Measurements from ENCODE around the gene SEPTIN10.

Gene SEPTIN10

DNA sequence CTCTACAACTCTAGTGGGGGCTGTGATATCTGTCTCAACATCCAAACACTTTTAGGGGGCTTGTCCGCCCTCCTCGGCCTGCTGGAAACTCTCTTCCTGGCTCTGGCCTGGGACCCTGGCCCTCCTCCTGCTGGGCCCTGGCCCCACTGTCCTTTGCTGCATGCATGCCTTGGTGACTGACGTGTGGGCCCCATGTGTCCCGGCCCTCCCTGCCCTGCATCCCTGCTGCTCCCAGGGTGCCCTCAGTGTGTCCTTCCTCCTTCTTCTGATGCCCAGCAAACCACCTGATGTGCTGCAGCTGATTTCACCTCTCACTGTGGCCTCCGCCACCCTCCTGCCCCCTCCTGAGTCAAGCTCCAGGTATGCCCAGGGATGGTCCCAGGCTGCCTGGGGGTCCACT is 101.7 kb downstream of the SEPTIN10 start:
- no peaks in the 10 kb centered on the region for H3K36me3 ChIP-seq (ENCODE audit: control insufficient read depth, low read depth, low read length)
- H3K9me3 ChIP-seq (ENCODE audit: control insufficient read depth, low read depth, low read length): no peaks in the 10 kb centered on the region
- no peaks in the 10 kb centered on the region for H3K4me1 ChIP-seq (ENCODE audit: control insufficient read depth, low read depth, low read length)
- no peak overlapping the region for H3K27ac ChIP-seq (ENCODE audit: low read length)
- no peak overlapping the region for H3K9ac ChIP-seq (ENCODE audit: low read length)
- no peak overlapping the region for H3K4me3 ChIP-seq (ENCODE audit: low read length)
- no peaks in the 10 kb centered on the region for H3K27me3 ChIP-seq (ENCODE audit: control insufficient read depth, insufficient read depth, low read length)

GRCh38 chr2:109511168-109511567 is 102.6 kb downstream of the SEPTIN10 start:
- Histone ChIP-seq H3K9ac (ENCODE audit: low read length) (no peak overlapping the region), H3K27ac (ENCODE audit: low read length) (no peak overlapping the region), H3K4me1 (ENCODE audit: control insufficient read depth, low read depth, low read length) (no peaks in the 10 kb centered on the region)

GRCh38 chr2:109510136-109511028 is 103.4 kb downstream of the SEPTIN10 start:
- no peaks in the 10 kb centered on the region for H3K27me3 ChIP-seq (ENCODE audit: control insufficient read depth, insufficient read depth, low read length)
- no peaks in the 10 kb centered on the region for H3K9me3 ChIP-seq (ENCODE audit: control insufficient read depth, low read depth, low read length)
- no peak overlapping the region for H3K4me3 ChIP-seq (ENCODE audit: low read length)
- H3K36me3 ChIP-seq (ENCODE audit: control insufficient read depth, low read depth, low read length): no peaks in the 10 kb centered on the region
- no peak overlapping the region for H3K9ac ChIP-seq (ENCODE audit: low read length)
- no peaks in the 10 kb centered on the region for H3K4me1 ChIP-seq (ENCODE audit: control insufficient read depth, low read depth, low read length)
- no peak overlapping the region for H3K27ac ChIP-seq (ENCODE audit: low read length)

More at GRCh38 chr2:109511168-109511567, 102.6 kb downstream of the SEPTIN10 start:
- Histone ChIP-seq H3K4me3 (ENCODE audit: low read length) (no peak overlapping the region), H3K9me3 (ENCODE audit: control insufficient read depth, low read depth, low read length) (no peaks in the 10 kb centered on the region), H3K27me3 (ENCODE audit: control insufficient read depth, insufficient read depth, low read length) (no peaks in the 10 kb centered on the region), H3K36me3 (ENCODE audit: control insufficient read depth, low read depth, low read length) (no peaks in the 10 kb centered on the region)

- no peaks in the 10 kb centered on the region for H3K36me3 ChIP-seq (ENCODE audit: control insufficient read depth, low read depth, low read length)
- H3K9ac ChIP-seq (ENCODE audit: low read length): no peak overlapping the region
- H3K27me3 ChIP-seq (ENCODE audit: control insufficient read depth, insufficient read depth, low read length): no peaks in the 10 kb centered on the region
- no peaks in the 10 kb centered on the region for H3K4me1 ChIP-seq (ENCODE audit: control insufficient read depth, low read depth, low read length)
- no peak overlapping the region for H3K27ac ChIP-seq (ENCODE audit: low read length)
- no peak overlapping the region for H3K4me3 ChIP-seq (ENCODE audit: low read length)
- H3K9me3 ChIP-seq (ENCODE audit: control insufficient read depth, low read depth, low read length): no peaks in the 10 kb centered on the region
These were observed 105.2 kb downstream of the SEPTIN10 start for GRCh38 chr2:109508556-109508955.

DNA sequence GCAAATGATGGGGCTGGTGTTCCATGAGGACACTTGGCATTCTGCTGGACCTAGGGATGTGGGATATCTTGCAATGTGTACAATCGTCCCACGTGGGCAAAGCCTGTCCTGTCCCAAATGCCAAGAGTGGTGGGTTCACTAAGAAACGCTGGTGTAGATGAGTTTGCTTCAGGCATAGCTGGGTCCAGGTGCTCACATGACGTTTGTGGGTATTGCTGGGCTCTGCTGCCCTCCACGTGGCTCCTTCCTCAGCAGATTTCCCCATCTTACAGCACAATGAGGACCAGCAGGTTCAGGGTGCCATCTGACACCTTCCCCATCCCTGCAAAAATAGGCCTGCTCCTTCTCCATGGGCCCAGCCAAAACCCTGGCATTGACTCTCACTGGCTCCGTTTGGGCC is 105.9 kb downstream of the SEPTIN10 start:
- H3K27me3 ChIP-seq (ENCODE audit: control insufficient read depth, insufficient read depth, low read length): no peaks in the 10 kb centered on the region
- H3K9ac ChIP-seq (ENCODE audit: low read length): no peak overlapping the region
- H3K36me3 ChIP-seq (ENCODE audit: control insufficient read depth, low read depth, low read length): no peaks in the 10 kb centered on the region
- H3K9me3 ChIP-seq (ENCODE audit: control insufficient read depth, low read depth, low read length): no peaks in the 10 kb centered on the region
- H3K4me3 ChIP-seq (ENCODE audit: low read length): no peak overlapping the region
- no peaks in the 10 kb centered on the region for H3K4me1 ChIP-seq (ENCODE audit: control insufficient read depth, low read depth, low read length)
- no peak overlapping the region for H3K27ac ChIP-seq (ENCODE audit: low read length)

GRCh38 chr2:109507217-109507616 is 106.5 kb downstream of the SEPTIN10 start:
- H3K9ac ChIP-seq (ENCODE audit: low read length): no peak overlapping the region
- H3K4me1 ChIP-seq (ENCODE audit: control insufficient read depth, low read depth, low read length): no peaks in the 10 kb centered on the region
- no peaks in the 10 kb centered on the region for H3K36me3 ChIP-seq (ENCODE audit: control insufficient read depth, low read depth, low read length)
- H3K9me3 ChIP-seq (ENCODE audit: control insufficient read depth, low read depth, low read length): no peaks in the 10 kb centered on the region
- H3K27me3 ChIP-seq (ENCODE audit: control insufficient read depth, insufficient read depth, low read length): no peaks in the 10 kb centered on the region
- H3K4me3 ChIP-seq (ENCODE audit: low read length): no peak overlapping the region
- H3K27ac ChIP-seq (ENCODE audit: low read length): no peak overlapping the region

DNA sequence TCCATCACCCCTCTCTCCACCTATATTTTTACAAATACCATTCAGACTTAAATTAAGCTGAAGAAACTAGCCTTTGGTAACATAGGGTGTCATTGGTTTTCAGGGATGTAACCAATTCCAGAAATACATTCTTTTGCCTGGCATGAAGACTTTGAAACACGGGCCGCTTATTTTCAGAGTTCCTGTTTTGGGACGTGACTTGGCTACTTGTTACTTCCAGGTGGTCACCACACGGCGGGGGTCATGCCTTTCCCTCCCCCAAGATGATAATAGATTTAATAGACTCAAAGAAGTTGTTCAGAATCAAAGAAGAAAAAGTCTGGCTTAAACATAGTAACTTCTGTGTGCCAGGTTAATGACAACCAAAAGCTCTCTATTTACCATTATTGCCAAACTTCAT is 110.6 kb downstream of the SEPTIN10 start:
- Histone ChIP-seq H3K4me1 (ENCODE audit: control insufficient read depth, low read depth, low read length) (no peaks in the 10 kb centered on the region), H3K27me3 (ENCODE audit: control insufficient read depth, insufficient read depth, low read length) (no peaks in the 10 kb centered on the region), H3K4me3 (ENCODE audit: low read length) (no peak overlapping the region), H3K9me3 (ENCODE audit: control insufficient read depth, low read depth, low read length) (no peaks in the 10 kb centered on the region), H3K9ac (ENCODE audit: low read length) (no peak overlapping the region), H3K36me3 (ENCODE audit: control insufficient read depth, low read depth, low read length) (no peaks in the 10 kb centered on the region), H3K27ac (ENCODE audit: low read length) (no peak overlapping the region)

GRCh38 chr2:109501461-109501860 is 112.3 kb downstream of the SEPTIN10 start:
- H3K4me1 ChIP-seq (ENCODE audit: control insufficient read depth, low read depth, low read length): no peaks in the 10 kb centered on the region
- no peak overlapping the region for H3K4me3 ChIP-seq (ENCODE audit: low read length)
- no peak overlapping the region for H3K27ac ChIP-seq (ENCODE audit: low read length)
- no peaks in the 10 kb centered on the region for H3K9me3 ChIP-seq (ENCODE audit: control insufficient read depth, low read depth, low read length)
- no peak overlapping the region for H3K9ac ChIP-seq (ENCODE audit: low read length)
- H3K27me3 ChIP-seq (ENCODE audit: control insufficient read depth, insufficient read depth, low read length): no peaks in the 10 kb centered on the region
- H3K36me3 ChIP-seq (ENCODE audit: control insufficient read depth, low read depth, low read length): no peaks in the 10 kb centered on the region

GRCh38 chr2:109500910-109501309 is 112.9 kb downstream of the SEPTIN10 start:
- Histone ChIP-seq H3K9ac (ENCODE audit: low read length) (no peak overlapping the region), H3K4me1 (ENCODE audit: control insufficient read depth, low read depth, low read length) (no peaks in the 10 kb centered on the region), H3K4me3 (ENCODE audit: low read length) (no peak overlapping the region), H3K27me3 (ENCODE audit: control insufficient read depth, insufficient read depth, low read length) (no peaks in the 10 kb centered on the region), H3K36me3 (ENCODE audit: control insufficient read depth, low read depth, low read length) (no peaks in the 10 kb centered on the region), H3K27ac (ENCODE audit: low read length) (no peak overlapping the region), H3K9me3 (ENCODE audit: control insufficient read depth, low read depth, low read length) (no peaks in the 10 kb centered on the region)

DNA sequence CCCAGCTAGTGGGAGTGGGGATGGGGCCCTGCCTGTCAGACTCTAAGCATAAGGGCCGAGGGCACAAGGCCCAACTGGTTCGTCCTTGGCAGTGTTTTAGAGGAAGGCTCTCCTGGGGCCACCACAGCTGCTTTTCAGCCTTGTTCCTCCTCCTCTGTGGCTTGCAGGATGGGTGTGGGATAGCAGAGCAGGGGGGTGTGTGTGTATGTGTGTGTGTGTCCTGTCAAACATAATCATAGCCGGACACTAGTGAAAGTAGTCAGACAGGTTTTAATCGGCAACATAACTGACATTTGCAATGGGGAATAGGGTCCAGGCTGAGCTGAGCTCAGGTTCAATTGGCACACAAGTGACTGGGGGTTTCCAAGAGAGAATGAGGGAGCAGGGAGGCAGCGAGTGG is 114.2 kb downstream of the SEPTIN10 start:
- Histone ChIP-seq H3K9me3 (ENCODE audit: control insufficient read depth, low read depth, low read length) (no peaks in the 10 kb centered on the region), H3K4me3 (ENCODE audit: low read length) (no peak overlapping the region), H3K36me3 (ENCODE audit: control insufficient read depth, low read depth, low read length) (no peaks in the 10 kb centered on the region), H3K9ac (ENCODE audit: low read length) (no peak overlapping the region), H3K27ac (ENCODE audit: low read length) (no peak overlapping the region), H3K27me3 (ENCODE audit: control insufficient read depth, insufficient read depth, low read length) (no peaks in the 10 kb centered on the region), H3K4me1 (ENCODE audit: control insufficient read depth, low read depth, low read length) (no peaks in the 10 kb centered on the region)

- Histone ChIP-seq H3K36me3 (ENCODE audit: control insufficient read depth, low read depth, low read length) (no peaks in the 10 kb centered on the region), H3K9me3 (ENCODE audit: control insufficient read depth, low read depth, low read length) (no peaks in the 10 kb centered on the region), H3K27ac (ENCODE audit: low read length) (no peak overlapping the region), H3K27me3 (ENCODE audit: control insufficient read depth, insufficient read depth, low read length) (no peaks in the 10 kb centered on the region), H3K9ac (ENCODE audit: low read length) (no peak overlapping the region), H3K4me1 (ENCODE audit: control insufficient read depth, low read depth, low read length) (no peaks in the 10 kb centered on the region), H3K4me3 (ENCODE audit: low read length) (no peak overlapping the region)
These were observed 114.9 kb downstream of the SEPTIN10 start for GRCh38 chr2:109498906-109499305.

Measured in iPS-18a (cell line).